HG03575 (cell line): ENCODE results near the gene RASSF3.
"Not testable (repeated sequence)": the region's sequence is repeated elsewhere in the genome, so short reads cannot be mapped to it uniquely, and the experiment has no call there.

Experiments
- ATAC-seq: cut with Tn5 transposase; IDR thresholded peaks from one replicate; pipeline ENCODE4 v1.9.1; 2021; ENCODE audit not compliant: unreplicated experiment, insufficient number of reproducible peaks, low FRiP score; ENCODE audit errors: extremely low read depth

Gene RASSF3

GRCh38 chr12:64610079-64610659 is at the start of gene RASSF3:
TSS of gene RASSF3 (plus strand) at chr12:64610495. CDS start at chr12:64610633, 138 bp downstream.
- no peak for ATAC-seq

- no peak for ATAC-seq
Observed at GRCh38 chr12:64561302-64562136, 48.8 kb upstream of the RASSF3 start.

- ATAC-seq = no peak
Observed at GRCh38 chr12:64566122-64566521, 44.2 kb upstream of the RASSF3 start.

- ATAC-seq = no peak
Observed at GRCh38 chr12:64566831-64567517, 43.3 kb upstream of the RASSF3 start.

- no peak for ATAC-seq
Observed at GRCh38 chr12:64567570-64567969, 42.7 kb upstream of the RASSF3 start.

- no peak for ATAC-seq
Observed at GRCh38 chr12:64568298-64568697, 42.0 kb upstream of the RASSF3 start.

- ATAC-seq = no peak
Observed at GRCh38 chr12:64569923-64570691, 40.2 kb upstream of the RASSF3 start.

GRCh38 chr12:64571411-64571810 is 38.9 kb upstream of the RASSF3 start:
- no peak for ATAC-seq

- no peak for ATAC-seq
Observed at GRCh38 chr12:64572241-64572640, 38.1 kb upstream of the RASSF3 start.

- ATAC-seq = no peak
Observed at GRCh38 chr12:64574837-64575236, 35.5 kb upstream of the RASSF3 start.

- ATAC-seq = no peak
Observed at GRCh38 chr12:64577046-64577445, 33.2 kb upstream of the RASSF3 start.

- no peak for ATAC-seq
Observed at GRCh38 chr12:64578566-64578965, 31.7 kb upstream of the RASSF3 start.

GRCh38 chr12:64580681-64581080 is 29.6 kb upstream of the RASSF3 start:
- ATAC-seq = no peak

GRCh38 chr12:64582114-64582513 is 28.2 kb upstream of the RASSF3 start:
- no peak for ATAC-seq

- ATAC-seq = no peak
Observed at GRCh38 chr12:64582862-64583261, 27.4 kb upstream of the RASSF3 start.

GRCh38 chr12:64583395-64583770 is 26.9 kb upstream of the RASSF3 start:
- not testable (repeated sequence) for ATAC-seq

- ATAC-seq = no peak
Observed at GRCh38 chr12:64583771-64584421, 26.4 kb upstream of the RASSF3 start.

GRCh38 chr12:64585104-64585503 is 25.2 kb upstream of the RASSF3 start:
- ATAC-seq = no peak

- no peak for ATAC-seq
Observed at GRCh38 chr12:64587447-64587846, 22.8 kb upstream of the RASSF3 start.
